B cell (primary cell): Measurements from ENCODE around the gene ESYT2. TPM values are rescaled to one million over a fixed set of nuclear protein-coding genes. Genes with fewer than 3 reads are reported as not detected.

Experiments
- ATAC-seq: fragments of 200-7000 bp; cut with Tn5 transposase; one replicate; pipeline ENCODE4 v1.10.0; 2021; ENCODE audit warnings: low read depth, mild to moderate bottlenecking, moderate number of reproducible peaks, moderate library complexity
- CTCF ChIA-PET: fragments of 350-600 bp; sonication (Branson Sonifier 250); formaldehyde crosslinking; loops from one replicate; lab custom pipeline; 2021; ENCODE audit warnings: antibody characterized with exemption, inconsistent platforms; lab: Charles Lee
- POLR2A ChIA-PET: fragments of 350-600 bp; sonication (Branson Sonifier 250); formaldehyde crosslinking; loops from one replicate; lab custom pipeline; 2021; ENCODE audit warnings: antibody characterized with exemption; lab: Charles Lee
- DNase-seq: peaks from one replicate; pipeline ENCODE4 v3.0.0; 2013
- H2AFZ ChIP-seq: 2 replicates; pipeline ENCODE4 v1.6.1; 2012; ENCODE audit warnings: mild to moderate bottlenecking, low read depth, low read length; ENCODE audit not compliant: insufficient read depth, poor library complexity, severe bottlenecking
- H3K27ac ChIP-seq, 2 donors: 1 replicate in 1 of 2; 2 replicates in 1 of 2; pipeline ENCODE4 v1.5.1; 2012 to 2013; ENCODE audit warnings: low read length in 2 of 2, mild to moderate bottlenecking in 2 of 2, moderate library complexity in 1 of 2
- H3K27me3 ChIP-seq, 4 experiments: fragments of 200-600 bp in 1 of 4; sonication (generic) in 1 of 4; replicated peaks in 1 of 4; 1 replicate in 2 of 4; 2 replicates in 2 of 4; pipeline versions ENCODE4 v1.6.1 to v1.7.0; 2013 to 2016; ENCODE audit warnings: low read length in 3 of 4, mild to moderate bottlenecking in 2 of 4, mixed read lengths in 1 of 4, moderate library complexity in 1 of 4; ENCODE audit not compliant: insufficient read depth in 4 of 4, control insufficient read depth in 3 of 4; ENCODE audit errors: control extremely low read depth in 1 of 4
- H3K36me3 ChIP-seq, 2 experiments: replicated peaks in 1 of 2; 1 replicate in 1 of 2; 2 replicates in 1 of 2; pipeline versions ENCODE4 v1.6.1 to v1.7.1; 2013; ENCODE audit warnings: low read length in 1 of 2; ENCODE audit not compliant: insufficient read depth in 2 of 2, control insufficient read depth in 1 of 2; ENCODE audit errors: control extremely low read depth in 1 of 2, extremely low read depth in 1 of 2
- H3K4me1 ChIP-seq, 2 donors: fragments of 200-600 bp in 1 of 2; sonication (generic) in 1 of 2; 1 replicate in 1 of 2; 2 replicates in 1 of 2; pipeline versions ENCODE4 v1.5.1 to v1.6.1; 2013 to 2017; ENCODE audit warnings: low read length in 2 of 2; ENCODE audit not compliant: control insufficient read depth in 2 of 2, insufficient read depth in 2 of 2
- H3K4me2 ChIP-seq: replicated peaks from 2 replicates; pipeline ENCODE3; 2012; ENCODE audit warnings: mild to moderate bottlenecking, low read depth, low read length; ENCODE audit not compliant: poor library complexity, severe bottlenecking
- H3K4me3 ChIP-seq, 5 experiments: fragments of 200-600 bp in 1 of 5; sonication (generic) in 1 of 5; 1 replicate in 3 of 5; 2 replicates in 2 of 5; pipeline versions ENCODE4 v1.5.1 to v1.7.0; 2011 to 2016; ENCODE audit warnings: low read length in 4 of 5, mild to moderate bottlenecking in 4 of 5, low read depth in 2 of 5, control low read depth in 1 of 5, moderate library complexity in 1 of 5; ENCODE audit not compliant: insufficient read depth in 1 of 5; ENCODE audit errors: control extremely low read depth in 1 of 5, extremely low read depth in 1 of 5
- H3K79me2 ChIP-seq: fragments of 200-600 bp; sonication (generic); one replicate; pipeline ENCODE4 v1.6.0; 2016; ENCODE audit warnings: low read length; ENCODE audit not compliant: control insufficient read depth, insufficient read depth
- H3K9ac ChIP-seq: fragments of 200-600 bp; sonication (generic); 2 replicates; pipeline ENCODE4 v1.6.1; 2017; ENCODE audit warnings: mild to moderate bottlenecking, low read length, moderate library complexity
- H3K9me3 ChIP-seq, 3 donors: one replicate each; pipeline versions ENCODE4 v1.6.1 to v1.7.1; 2013; ENCODE audit warnings: low read length in 2 of 3; ENCODE audit not compliant: control insufficient read depth in 2 of 3, insufficient read depth in 1 of 3; ENCODE audit errors: control extremely low read depth in 1 of 3
- H4K20me1 ChIP-seq: 2 replicates; pipeline ENCODE4 v1.6.0; 2012; ENCODE audit warnings: mild to moderate bottlenecking, low read length; ENCODE audit not compliant: insufficient read depth, control insufficient read depth, poor library complexity, severe bottlenecking
- H3K27ac Mint-ChIP-seq: one replicate; pipeline ENCODE4 v1.8.0; 2021; ENCODE audit warnings: mixed read lengths
- H3K27me3 Mint-ChIP-seq: one replicate; pipeline ENCODE4 v1.8.0; 2021; ENCODE audit warnings: mixed read lengths
- H3K4me1 Mint-ChIP-seq: one replicate; pipeline ENCODE4 v1.8.0; 2021; ENCODE audit warnings: mixed read lengths
- H3K4me3 Mint-ChIP-seq: one replicate; pipeline ENCODE4 v1.8.0; 2021; ENCODE audit warnings: mixed read lengths
- H3K9me3 Mint-ChIP-seq: one replicate; pipeline ENCODE4 v1.8.0; 2022; ENCODE audit warnings: mixed read lengths; ENCODE audit not compliant: insufficient read depth
- CTCF ChIP-seq: fragments of 200-600 bp; IDR thresholded peaks from one replicate; pipeline ENCODE4 v1.8.0; 2022; ENCODE audit warnings: antibody characterized with exemption, mild to moderate bottlenecking
- EZH2 ChIP-seq: IDR thresholded peaks from 2 replicates; pipeline ENCODE4 v1.6.1; 2012; ENCODE audit warnings: borderline replicate concordance, low read depth, mild to moderate bottlenecking, moderate library complexity, low read length; ENCODE audit not compliant: insufficient read depth, poor library complexity, severe bottlenecking
- WGBS: methylation state at CpG from one replicate; pipeline ENCODE4 v1.1.5; 2013; ENCODE audit warnings: missing lambda C conversion rate; ENCODE audit not compliant: insufficient coverage; 5-methylcytosine and 5-hydroxymethylcytosine counted together
- intact Hi-C: fragments of 100-400 bp; cut with micrococcal nuclease; formaldehyde crosslinking; loops from one replicate; pipeline ENCODE4 v1.10.0; 2022
- polyA plus RNA-seq: library from polyadenylated mRNA; depleted of rRNA; stranded (reverse); fragments of >200 nt; gene quantifications from 2 replicates; pipeline ENCODE4 v1.2.3, GENCODE V29; 2012
- total RNA-seq, 2 donors: library from RNA; stranded (reverse); fragments of 120-200 nt in 1 of 2; gene quantifications; 1 replicate in 1 of 2; 2 replicates in 1 of 2; pipeline versions ENCODE4 v1.2.3 to v1.2.4, GENCODE V29; 2013 to 2022

The ESYT2 gene
- total and polyA plus RNA-seq, 2 donors (not counting 1 experiment from before 2014, with no cell fraction given) = 12.0 to 34.2 TPM

- POLR2A ChIA-PET = interaction anchor here (1.0 kb wide), 1 partner anchor 28 kb away, joined by 4 read pairs; the partner anchor contains the start of gene DYNC2I1
- Mint-ChIP-seq H3K4me1 (peaks cover 27% of the 10 kb centered on the region), H3K4me3 (peak overlapping the region; percentile 86), H3K9me3 (no peaks in the 10 kb centered on the region), H3K27ac (peak overlapping the region; percentile 88), H3K27me3 (peaks cover 6% of the 10 kb centered on the region)
- Histone ChIP-seq H3K27ac (peak overlapping the region; percentile 73 to 99), H3K4me1 (peaks cover 21 to 23% of the 10 kb centered on the region in 2 donors), H4K20me1 (peaks cover 28% of the 10 kb centered on the region), H3K4me3 (peak overlapping the region; percentile 46 to 88 (median 68)), H3K9ac (peak overlapping the region; percentile 84), H3K4me2 (peak overlapping the region; percentile 76), H3K36me3 (no peaks in the 10 kb centered on the region), H3K9me3 (no peaks in the 10 kb centered on the region), H3K79me2 (peaks cover 51% of the 10 kb centered on the region), H2AFZ (peak overlapping the region; percentile 13), H3K27me3 (peaks cover 0 to 6% (median 0%) of the 10 kb centered on the region in 4 experiments)
- 1% methylated on average over 80 of the region's 82 CpGs for WGBS
- CTCF ChIA-PET = interaction anchor here (1.0 to 1.3 kb wide), 2 partner anchors 40 to 124 kb away, joined by 3 to 6 read pairs; partner anchors contain the start of gene NCAPG2
- DNase-seq (peak; percentile 55), ATAC-seq (no peak)
- intact Hi-C loops = loop anchor here (1.0 kb wide), 3 partner anchors 10 to 124 kb away; partner anchors contain the start of genes DYNC2I1 and NCAPG2
- TF ChIP-seq CTCF (no peak), EZH2 (no peak)
Observed at GRCh38 chr7:158828133-158829020, 932 bp downstream of the ESYT2 start.
